HepG2 (cell line): Measurements from ENCODE around the gene VAMP2. TPM values are rescaled to one million over a fixed set of nuclear protein-coding genes. Genes with fewer than 3 reads are reported as not detected.

Experiments
- ELF1 ChIP-seq: sonication (generic); formaldehyde crosslinking; IDR thresholded peaks from 2 replicates; pipeline ENCODE4 v1.4.0; 2020; ENCODE audit warnings: missing genetic modification reagents
- ELF3 ChIP-seq: IDR thresholded peaks from 2 replicates; pipeline ENCODE4 v1.6.1; 2016; ENCODE audit warnings: missing genetic modification reagents, missing compliant biosample characterization
- MED13 ChIP-seq: sonication (generic); formaldehyde crosslinking; IDR thresholded peaks from 2 replicates; pipeline ENCODE4 v1.5.0; 2020; ENCODE audit warnings: missing genetic modification reagents
- SPEN ChIP-seq: sonication (generic); formaldehyde crosslinking; IDR thresholded peaks from 2 replicates; pipeline ENCODE4 v1.5.1; 2020; ENCODE audit warnings: low read depth, mild to moderate bottlenecking, missing genetic modification reagents
- TERF1 ChIP-seq: sonication (generic); formaldehyde crosslinking; IDR thresholded peaks from 2 replicates; pipeline ENCODE4 v1.8.0; 2022; ENCODE audit warnings: mild to moderate bottlenecking, missing genetic modification reagents, moderate library complexity
- THRA ChIP-seq: sonication (generic); formaldehyde crosslinking; IDR thresholded peaks from 2 replicates; pipeline ENCODE4 v1.4.0; 2020; ENCODE audit warnings: missing genetic modification reagents, borderline replicate concordance
- TIGD3 ChIP-seq: sonication (generic); formaldehyde crosslinking; IDR thresholded peaks from 2 replicates; pipeline ENCODE4 v1.5.1; 2020; ENCODE audit warnings: mild to moderate bottlenecking, missing genetic modification reagents, borderline replicate concordance
- ZFP37 ChIP-seq: sonication (generic); formaldehyde crosslinking; IDR thresholded peaks from 2 replicates; pipeline ENCODE4 v1.4.0; 2020; ENCODE audit warnings: missing genetic modification reagents, borderline replicate concordance
- ZFP90 ChIP-seq: sonication (generic); formaldehyde crosslinking; IDR thresholded peaks from 2 replicates; pipeline ENCODE4 v1.8.0; 2022; ENCODE audit warnings: missing genetic modification reagents, mild to moderate bottlenecking, inconsistent platforms, borderline replicate concordance
- ZMYM2 ChIP-seq: sonication (generic); formaldehyde crosslinking; IDR thresholded peaks from 2 replicates; pipeline ENCODE4 v1.8.0; 2022; ENCODE audit warnings: mild to moderate bottlenecking, missing genetic modification reagents
- ZNF678 ChIP-seq: sonication (generic); formaldehyde crosslinking; IDR thresholded peaks from 2 replicates; pipeline ENCODE4 v1.4.0; 2020; ENCODE audit warnings: mild to moderate bottlenecking, missing genetic modification reagents
- ZNF776 ChIP-seq: sonication (generic); formaldehyde crosslinking; IDR thresholded peaks from 2 replicates; pipeline ENCODE4 v1.4.0; 2020; ENCODE audit warnings: mild to moderate bottlenecking, missing genetic modification reagents
- ZXDC ChIP-seq: sonication (generic); formaldehyde crosslinking; IDR thresholded peaks from 2 replicates; pipeline ENCODE4 v1.5.0; 2020; ENCODE audit warnings: mild to moderate bottlenecking, missing genetic modification reagents
- polyA plus RNA-seq, 8 experiments: library from polyadenylated mRNA; depleted of rRNA in 3 of 8; stranded (reverse) in 7 of 8; unstranded in 1 of 8; fragments of >200 nt; fragmentation: Illumina TruSeq in 4 of 8; extraction: Trizol in 4 of 8; gene quantifications; 2 replicates each; pipeline versions ENCODE4 v1.2.1 to v1.2.3, GENCODE V29; 2011 to 2016; ENCODE audit warnings: low read depth in 4 of 8, missing spikeins in 1 of 8, mixed read lengths in 1 of 8; ENCODE audit not compliant: insufficient read depth in 1 of 8
- total RNA-seq, 5 experiments: library from RNA; depleted of rRNA; stranded (reverse); fragments of >200 nt; fragmentation: Illumina TruSeq; extraction: Trizol; gene quantifications; 2 replicates each; pipeline ENCODE4 v1.2.3, GENCODE V29; 2016; ENCODE audit warnings: low read depth in 1 of 5
- TF ChIP-seq, protein P1 (sequence below): sonication (generic); formaldehyde crosslinking; conservative IDR thresholded peaks from 2 replicates; pipeline ENCODE4 v1.4.0; 2020; ENCODE audit warnings: missing genetic modification reagents
- TF ChIP-seq, protein P2 (sequence below): sonication (generic); formaldehyde crosslinking; IDR thresholded peaks from 2 replicates; pipeline ENCODE4 v1.4.0; 2020; ENCODE audit warnings: missing genetic modification reagents, mild to moderate bottlenecking, borderline replicate concordance
- TF ChIP-seq, protein P3 (sequence below), 2 experiments: fragments of 450-650 bp in 1 of 2; sonication (generic) in 1 of 2; formaldehyde crosslinking; IDR thresholded peaks; 2 replicates each; pipeline versions ENCODE4 v1.5.0 to v1.8.0; 2020 to 2022; ENCODE audit warnings: mild to moderate bottlenecking in 1 of 2, missing genetic modification reagents in 1 of 2

Gene VAMP2
- total and polyA plus RNA-seq, 2 of the 13 experiments (the other 11 are each of a cell fraction or from before 2014, with no cell fraction given): 3.9 to 17.2 TPM

DNA sequence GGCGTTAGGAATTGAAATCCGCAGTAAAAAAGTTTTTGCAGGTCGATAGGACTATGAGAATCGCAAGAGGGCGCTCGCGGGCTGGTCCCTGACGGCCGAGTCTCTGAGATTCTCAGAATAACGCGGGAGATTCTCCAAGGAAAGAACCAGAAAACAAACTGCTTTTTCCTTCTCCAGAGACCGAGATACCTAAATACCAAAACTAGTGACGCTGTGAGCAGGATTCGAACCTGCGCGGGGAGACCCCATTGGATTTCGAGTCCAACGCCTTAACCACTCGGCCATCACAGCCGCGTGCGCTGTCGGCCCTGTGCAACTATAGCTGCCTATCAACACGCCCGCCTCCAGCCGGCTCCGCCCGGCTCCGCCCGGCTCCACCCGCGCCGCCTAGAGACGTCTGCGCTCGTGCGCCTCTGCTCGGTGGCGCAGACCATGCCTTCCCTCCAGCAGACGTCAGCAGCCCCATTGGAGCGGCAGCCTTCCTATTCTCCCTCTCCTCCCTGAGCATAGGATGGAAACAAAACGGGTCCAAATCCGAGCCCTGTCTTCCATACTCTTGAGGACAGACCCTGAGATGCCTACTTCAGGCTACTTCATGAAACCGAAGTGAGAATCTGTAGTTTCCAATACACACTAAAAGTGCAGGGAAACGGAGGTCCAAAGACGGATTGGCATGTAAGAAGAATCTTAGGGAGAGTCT lies 23.9 kb downstream of the VAMP2 start (continued):
- TF ChIP-seq TIGD3 (CRISPR knock-in tag) (peak; percentile 74; the same call in 1 of the 2 replicates), ELF1 (CRISPR knock-in tag) (peak; percentile 10), TERF1 (CRISPR knock-in tag) (no peak), ZNF678 (CRISPR knock-in tag) (no peak), THRA (CRISPR knock-in tag) (peak; percentile 41; the same call in 1 of the 2 replicates), ZXDC (CRISPR knock-in tag) (0 out of 2 replicates have a peak, but pooled peaks have one; percentile 74), MED13 (CRISPR knock-in tag) (peak; percentile 85; the same call in 1 of the 2 replicates), SPEN (CRISPR knock-in tag) (peak; percentile 41; the same call in 1 of the 2 replicates), ZMYM2 (CRISPR knock-in tag) (peak; percentile 83), ZNF776 (CRISPR knock-in tag) (no peak), ELF3 (CRISPR knock-in tag) (peak; percentile 79), ZFP37 (CRISPR knock-in tag) (peak; percentile 36; the same call in 1 of the 2 replicates), ZFP90 (CRISPR knock-in tag) (peak; percentile 91)
- TF ChIP-seq, protein P1, sequence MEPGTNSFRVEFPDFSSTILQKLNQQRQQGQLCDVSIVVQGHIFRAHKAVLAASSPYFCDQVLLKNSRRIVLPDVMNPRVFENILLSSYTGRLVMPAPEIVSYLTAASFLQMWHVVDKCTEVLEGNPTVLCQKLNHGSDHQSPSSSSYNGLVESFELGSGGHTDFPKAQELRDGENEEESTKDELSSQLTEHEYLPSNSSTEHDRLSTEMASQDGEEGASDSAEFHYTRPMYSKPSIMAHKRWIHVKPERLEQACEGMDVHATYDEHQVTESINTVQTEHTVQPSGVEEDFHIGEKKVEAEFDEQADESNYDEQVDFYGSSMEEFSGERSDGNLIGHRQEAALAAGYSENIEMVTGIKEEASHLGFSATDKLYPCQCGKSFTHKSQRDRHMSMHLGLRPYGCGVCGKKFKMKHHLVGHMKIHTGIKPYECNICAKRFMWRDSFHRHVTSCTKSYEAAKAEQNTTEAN (CRISPR knock-in tag): 0 out of 2 replicates have a peak, but pooled peaks have one; percentile 29
- TF ChIP-seq, protein P2, sequence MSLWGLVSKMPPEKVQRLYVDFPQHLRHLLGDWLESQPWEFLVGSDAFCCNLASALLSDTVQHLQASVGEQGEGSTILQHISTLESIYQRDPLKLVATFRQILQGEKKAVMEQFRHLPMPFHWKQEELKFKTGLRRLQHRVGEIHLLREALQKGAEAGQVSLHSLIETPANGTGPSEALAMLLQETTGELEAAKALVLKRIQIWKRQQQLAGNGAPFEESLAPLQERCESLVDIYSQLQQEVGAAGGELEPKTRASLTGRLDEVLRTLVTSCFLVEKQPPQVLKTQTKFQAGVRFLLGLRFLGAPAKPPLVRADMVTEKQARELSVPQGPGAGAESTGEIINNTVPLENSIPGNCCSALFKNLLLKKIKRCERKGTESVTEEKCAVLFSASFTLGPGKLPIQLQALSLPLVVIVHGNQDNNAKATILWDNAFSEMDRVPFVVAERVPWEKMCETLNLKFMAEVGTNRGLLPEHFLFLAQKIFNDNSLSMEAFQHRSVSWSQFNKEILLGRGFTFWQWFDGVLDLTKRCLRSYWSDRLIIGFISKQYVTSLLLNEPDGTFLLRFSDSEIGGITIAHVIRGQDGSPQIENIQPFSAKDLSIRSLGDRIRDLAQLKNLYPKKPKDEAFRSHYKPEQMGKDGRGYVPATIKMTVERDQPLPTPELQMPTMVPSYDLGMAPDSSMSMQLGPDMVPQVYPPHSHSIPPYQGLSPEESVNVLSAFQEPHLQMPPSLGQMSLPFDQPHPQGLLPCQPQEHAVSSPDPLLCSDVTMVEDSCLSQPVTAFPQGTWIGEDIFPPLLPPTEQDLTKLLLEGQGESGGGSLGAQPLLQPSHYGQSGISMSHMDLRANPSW (CRISPR knock-in tag): no peak; the same call in 1 of the 2 replicates
- TF ChIP-seq, protein P3, sequence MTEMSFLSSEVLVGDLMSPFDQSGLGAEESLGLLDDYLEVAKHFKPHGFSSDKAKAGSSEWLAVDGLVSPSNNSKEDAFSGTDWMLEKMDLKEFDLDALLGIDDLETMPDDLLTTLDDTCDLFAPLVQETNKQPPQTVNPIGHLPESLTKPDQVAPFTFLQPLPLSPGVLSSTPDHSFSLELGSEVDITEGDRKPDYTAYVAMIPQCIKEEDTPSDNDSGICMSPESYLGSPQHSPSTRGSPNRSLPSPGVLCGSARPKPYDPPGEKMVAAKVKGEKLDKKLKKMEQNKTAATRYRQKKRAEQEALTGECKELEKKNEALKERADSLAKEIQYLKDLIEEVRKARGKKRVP (CRISPR knock-in tag; IDR thresholded peaks at IDR 0.05): no peak
